A549 (cell line): Measurements from ENCODE around the gene MLLT3.

Experiments
- CBX2 ChIP-seq: fragments of 200-600 bp; sonication (generic); IDR thresholded peaks from 2 replicates; pipeline ENCODE4 v1.6.1; 2016; ENCODE audit warnings: low read depth, mild to moderate bottlenecking, borderline replicate concordance
- CTCF ChIP-seq: fragments of >200 bp; sonication (Bioruptor Twin); formaldehyde crosslinking; IDR thresholded peaks from 3 replicates; pipeline ENCODE4 v1.5.1; 2016
- ESRRA ChIP-seq: fragments of 150-350 bp; IDR thresholded peaks from 2 replicates; pipeline ENCODE4 v1.6.1; 2014; ENCODE audit warnings: mild to moderate bottlenecking, low read length, borderline replicate concordance
- JUN ChIP-seq, 2 experiments: fragments of >200 bp; sonication (Bioruptor Twin); formaldehyde crosslinking; IDR thresholded peaks; 2 replicates in 1 of 2; 3 replicates in 1 of 2; pipeline ENCODE4 v1.6.1; 2016 to 2017
- MYC ChIP-seq: IDR thresholded peaks from 2 replicates; pipeline ENCODE4 v1.6.1; 2012; ENCODE audit warnings: mild to moderate bottlenecking, inconsistent platforms, low read length, improper control_type of control experiment, borderline replicate concordance
- POLR2A ChIP-seq: IDR thresholded peaks from 2 replicates; pipeline ENCODE4 v1.6.1; 2012; ENCODE audit warnings: mild to moderate bottlenecking, low read length
- RFX5 ChIP-seq: fragments of 450-650 bp; IDR thresholded peaks from 2 replicates; pipeline ENCODE4 v1.7.1; 2014; ENCODE audit warnings: antibody characterized with exemption, mild to moderate bottlenecking, moderate library complexity

GRCh38 chr9:20315677-20316076 lies 306.6 kb downstream of the MLLT3 start:
- TF ChIP-seq CTCF (no peak), MYC (no peak), POLR2A (no peak), RFX5 (no peak), ESRRA (no peak), CBX2 (no peak), JUN (IDR thresholded peaks at IDR 0.05) (no peak)
